Endothelial cell of umbilical vein (primary cell): ENCODE measurements around the gene SUGP2. TPM values are rescaled to one million over a fixed set of nuclear protein-coding genes. Genes with fewer than 3 reads are reported as not detected.

Experiments
- BruUV-seq: library from RNA; stranded (reverse); fragments of 400-500 nt; replicated peaks from 2 replicates; lab custom pipeline; 2021; lab: Mats Ljungman, UMichigan
- CTCF ChIA-PET: fragments of 300-600, 350-600 bp; sonication (Branson Sonifier 250); formaldehyde crosslinking; loops from one replicate; lab custom pipeline; 2021; ENCODE audit warnings: antibody characterized with exemption, inconsistent platforms; lab: Charles Lee
- POLR2A ChIA-PET: fragments of 300-600, 350-600 bp; sonication (Branson Sonifier 250); formaldehyde crosslinking; loops from one replicate; lab custom pipeline; 2021; ENCODE audit warnings: antibody characterized with exemption, inconsistent platforms; lab: Charles Lee
- DNase-seq: peaks from one replicate; pipeline ENCODE4 v3.0.0-alpha.2; 2011; ENCODE audit warnings: low read depth, low spot score
- FAIRE-seq: peaks from 2 replicates; lab custom pipeline; 2011; peaks lifted over from hg19 to GRCh38; lab: Jason Lieb, UNC
- H2AFZ ChIP-seq: 2 replicates; pipeline ENCODE4 v1.6.0; 2012; ENCODE audit warnings: low read depth, low read length, control low read depth, inconsistent platforms
- H3K27ac ChIP-seq: 2 replicates; pipeline ENCODE4 v1.5.1; 2011; ENCODE audit warnings: low read depth, mild to moderate bottlenecking, control low read depth, low read length, moderate library complexity; ENCODE audit not compliant: insufficient read depth
- H3K27me3 ChIP-seq, 2 experiments: 2 replicates each; pipeline versions ENCODE4 v1.6.0 to v1.6.1; 2011; ENCODE audit warnings: low read length in 2 of 2, mixed read lengths in 1 of 2; ENCODE audit not compliant: control insufficient read depth in 2 of 2, insufficient read depth in 2 of 2
- H3K36me3 ChIP-seq, 2 experiments: 2 replicates in 1 of 2; 3 replicates in 1 of 2; pipeline ENCODE4 v1.5.1; 2011; ENCODE audit warnings: low read length in 2 of 2, mild to moderate bottlenecking in 1 of 2, moderate library complexity in 1 of 2; ENCODE audit not compliant: control insufficient read depth in 2 of 2, insufficient read depth in 2 of 2; ENCODE audit errors: extremely low read depth in 1 of 2
- H3K4me1 ChIP-seq: 3 replicates; pipeline ENCODE4 v1.5.1; 2011; ENCODE audit warnings: mild to moderate bottlenecking, low read length; ENCODE audit not compliant: control insufficient read depth, insufficient read depth; ENCODE audit errors: extremely low read depth
- H3K4me2 ChIP-seq: 2 replicates; pipeline ENCODE4 v1.6.1; 2011; ENCODE audit warnings: low read length, control low read depth, mixed read lengths; ENCODE audit not compliant: insufficient read depth
- H3K4me3 ChIP-seq, 3 experiments: fragments of 200-600 bp in 1 of 3; sonication (generic), shearing (Covaris generic) in 1 of 3; replicated peaks in 1 of 3; 2 replicates each; pipeline ENCODE4 v1.5.1; 2011 to 2016; ENCODE audit warnings: control low read depth in 3 of 3, low read length in 3 of 3, mild to moderate bottlenecking in 2 of 3, inconsistent platforms in 1 of 3, low read depth in 1 of 3, moderate library complexity in 1 of 3; ENCODE audit not compliant: insufficient read depth in 1 of 3
- H3K79me2 ChIP-seq: 2 replicates; pipeline ENCODE4 v1.6.0; 2012; ENCODE audit warnings: low read length, inconsistent platforms; ENCODE audit not compliant: control insufficient read depth, insufficient read depth
- H3K9ac ChIP-seq: replicated peaks from 2 replicates; pipeline ENCODE3; 2011; ENCODE audit warnings: low read length, control low read depth; ENCODE audit not compliant: insufficient read depth; ENCODE audit errors: extremely low read depth
- H3K9me1 ChIP-seq: replicated peaks from 3 replicates; pipeline ENCODE4 v1.6.0; 2011; ENCODE audit warnings: mild to moderate bottlenecking, low read length; ENCODE audit not compliant: control insufficient read depth, insufficient read depth; ENCODE audit errors: extremely low read depth
- H3K9me3 ChIP-seq: replicated peaks from 2 replicates; pipeline ENCODE4 v1.5.1; 2012; ENCODE audit warnings: low read length, inconsistent platforms; ENCODE audit not compliant: control insufficient read depth, insufficient read depth
- H4K20me1 ChIP-seq: replicated peaks from 2 replicates; pipeline ENCODE3; 2011; ENCODE audit warnings: mild to moderate bottlenecking, low read length; ENCODE audit not compliant: control insufficient read depth, insufficient read depth; ENCODE audit errors: extremely low read depth
- CTCF ChIP-seq, 2 donors: IDR thresholded peaks; 1 replicate in 1 of 2; 2 replicates in 1 of 2; pipeline ENCODE4 v1.5.1; 2011; ENCODE audit warnings: low read length in 2 of 2, mild to moderate bottlenecking in 2 of 2, moderate library complexity in 2 of 2, control low read depth in 1 of 2, inconsistent platforms in 1 of 2, low read depth in 1 of 2; ENCODE audit not compliant: insufficient read depth in 1 of 2; ENCODE audit errors: extremely low read depth in 1 of 2
- EZH2 ChIP-seq: IDR thresholded peaks from 2 replicates; pipeline ENCODE4 v1.6.1; 2012; ENCODE audit warnings: borderline replicate concordance, low read depth, mild to moderate bottlenecking, moderate library complexity, low read length, inconsistent platforms; ENCODE audit not compliant: severe bottlenecking
- FOS ChIP-seq: IDR thresholded peaks from 2 replicates; pipeline ENCODE4 v1.6.1; 2011; ENCODE audit warnings: mild to moderate bottlenecking, low read length, moderate library complexity, borderline replicate concordance; ENCODE audit not compliant: insufficient read depth
- GATA2 ChIP-seq: IDR thresholded peaks from 2 replicates; pipeline ENCODE4 v1.7.0; 2011; ENCODE audit warnings: low read depth, mild to moderate bottlenecking, moderate library complexity, mixed read lengths, low read length; ENCODE audit not compliant: insufficient read length, insufficient read depth
- JUN ChIP-seq: IDR thresholded peaks from 2 replicates; pipeline ENCODE4 v1.6.1; 2011; ENCODE audit warnings: borderline replicate concordance, low read depth; ENCODE audit not compliant: insufficient read length, insufficient read depth
- MAX ChIP-seq: IDR thresholded peaks from 2 replicates; pipeline ENCODE4 v1.6.1; 2011; ENCODE audit not compliant: insufficient read depth, insufficient read length
- MYC ChIP-seq: IDR thresholded peaks from one replicate; pipeline ENCODE4 v1.6.1; 2011; ENCODE audit warnings: mild to moderate bottlenecking, low read depth, low read length
- POLR2A ChIP-seq: IDR thresholded peaks from 2 replicates; pipeline ENCODE4 v1.6.1; 2012; ENCODE audit warnings: low read depth, mild to moderate bottlenecking, control low read depth, low read length
- POLR2AphosphoS5 ChIP-seq: IDR thresholded peaks from 2 replicates; pipeline ENCODE4 v1.6.1; 2012; ENCODE audit warnings: low read depth, mild to moderate bottlenecking, control low read depth, low read length, moderate library complexity; ENCODE audit not compliant: insufficient read depth
- dilution Hi-C: fragments of 300-500 bp; cut with MboI; formaldehyde crosslinking; loops from one replicate; pipeline ENCODE4 v1.15.0; 2019; ENCODE audit warnings: low sequenced_read_pairs; ENCODE audit not compliant: extremely low pct_ligation_motif_present
- intact Hi-C: fragments of 100-400 bp; cut with micrococcal nuclease; formaldehyde crosslinking; loops from one replicate; pipeline ENCODE4 v1.10.0; 2022
- polyA plus RNA-seq, 4 experiments: library from polyadenylated mRNA; depleted of rRNA in 3 of 4; stranded (reverse) in 3 of 4; unstranded in 1 of 4; fragments of >200 nt; gene quantifications; 2 replicates each; pipeline versions ENCODE4 v1.2.1 to v1.2.3, GENCODE V29; 2011 to 2012; ENCODE audit warnings: missing spikeins in 1 of 4
- total RNA-seq: library from RNA; stranded (reverse); gene quantifications from 2 replicates; pipeline ENCODE4 v1.2.3, GENCODE V29; 2021

Gene SUGP2
- total and polyA plus RNA-seq, 2 donors (not counting 3 experiments of a cell fraction or from before 2014, with no cell fraction given), result 44.6 to 79.7 TPM

- no peaks in the 10 kb centered on the region for H4K20me1 ChIP-seq
- H3K4me2 ChIP-seq, result no peak overlapping the region
- no peak overlapping the region for H3K9ac ChIP-seq
- H3K36me3 ChIP-seq, result peaks cover 9 to 39% of the 10 kb centered on the region in 2 experiments
- no TSS peak for BruUV-seq
- no peak for DNase-seq
- no peaks in the 10 kb centered on the region for H3K9me1 ChIP-seq
- no peaks in the 10 kb centered on the region for H3K79me2 ChIP-seq
- H3K9me3 ChIP-seq, result no peaks in the 10 kb centered on the region
- H3K4me1 ChIP-seq, result no peaks in the 10 kb centered on the region
- dilution Hi-C loops (no loop called here), intact Hi-C loops (loop anchor here (1.0 kb wide), 1 partner anchor 85 kb away; no protein-coding TSS in a partner anchor)
- H2AFZ ChIP-seq, result no peak overlapping the region
- H3K27ac ChIP-seq, result no peak overlapping the region
- ChIA-PET CTCF (interaction anchor here (1.0 to 1.6 kb wide), 7 partner anchors 9 to 120 kb away, joined by 3 to 12 read pairs (median 9); no protein-coding TSS in a partner anchor), POLR2A (no interaction called here)
- H3K27me3 ChIP-seq, result no peaks in the 10 kb centered on the region
- no peak for FAIRE-seq
- TF ChIP-seq POLR2AphosphoS5 (no peak), GATA2 (no peak), FOS (no peak), MYC (no peak), EZH2 (no peak), CTCF (IDR thresholded peaks at IDR 0.05; ENCODE audit: extremely low read depth in 1 of 2, insufficient read depth in 1 of 2, low read depth in 1 of 2, low read length in 2 of 2) (no peak), JUN (no peak), MAX (no peak), POLR2A (no peak)
- no peak overlapping the region for H3K4me3 ChIP-seq
Measured at GRCh38 chr19:19054315-19054938, 21.1 kb upstream of the SUGP2 start.
